Rectal smooth muscle tissue (tissue), 1 donor: ENCODE measurements around the gene TMOD1.
"Not testable (repeated sequence)": the region's sequence is repeated elsewhere in the genome, so short reads cannot be mapped to it uniquely, and the experiment has no call there.

Source experiments
- H3K27ac ChIP-seq: one replicate; pipeline ENCODE4 v1.7.0; 2013; ENCODE audit warnings: low read depth, low read length, inconsistent platforms
- H3K27me3 ChIP-seq: one replicate; pipeline ENCODE4 v1.7.0; 2013; ENCODE audit warnings: low read length; ENCODE audit not compliant: control insufficient read depth, insufficient read depth
- H3K36me3 ChIP-seq: one replicate; pipeline ENCODE4 v1.7.0; 2013; ENCODE audit warnings: low read length; ENCODE audit not compliant: control insufficient read depth, insufficient read depth
- H3K4me1 ChIP-seq: one replicate; pipeline ENCODE4 v1.7.0; 2013; ENCODE audit warnings: low read length; ENCODE audit not compliant: control insufficient read depth, insufficient read depth
- H3K4me3 ChIP-seq: one replicate; pipeline ENCODE4 v1.7.0; 2013; ENCODE audit warnings: low read length
- H3K9ac ChIP-seq: one replicate; pipeline ENCODE4 v1.7.0; 2013; ENCODE audit warnings: low read length

The TMOD1 gene

DNA sequence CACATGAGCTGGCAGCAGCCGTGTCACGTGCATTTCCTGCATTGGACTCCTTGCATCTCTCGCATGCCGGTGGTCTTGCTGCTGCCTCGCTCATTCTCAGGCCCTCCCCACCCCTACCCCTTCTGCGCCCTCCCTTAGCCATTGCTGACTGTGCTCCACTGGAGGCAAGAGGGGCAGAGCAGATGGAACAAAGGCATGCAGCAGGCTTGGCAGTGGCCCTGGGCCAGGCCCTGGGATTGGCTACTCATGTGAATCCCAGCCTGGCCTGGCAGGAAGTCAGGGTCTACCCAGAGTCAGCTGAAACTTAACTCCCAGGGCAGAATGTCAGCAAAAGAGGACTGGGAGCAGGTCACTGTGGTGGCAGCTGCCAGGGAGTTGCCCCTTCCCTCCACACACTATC is 69.4 kb downstream of the TMOD1 start:
- Histone ChIP-seq H3K9ac (no peak overlapping the region), H3K27me3 (no peaks in the 10 kb centered on the region), H3K27ac (no peak overlapping the region), H3K36me3 (no peaks in the 10 kb centered on the region), H3K4me3 (no peak overlapping the region), H3K4me1 (peaks cover 20% of the 10 kb centered on the region)

DNA sequence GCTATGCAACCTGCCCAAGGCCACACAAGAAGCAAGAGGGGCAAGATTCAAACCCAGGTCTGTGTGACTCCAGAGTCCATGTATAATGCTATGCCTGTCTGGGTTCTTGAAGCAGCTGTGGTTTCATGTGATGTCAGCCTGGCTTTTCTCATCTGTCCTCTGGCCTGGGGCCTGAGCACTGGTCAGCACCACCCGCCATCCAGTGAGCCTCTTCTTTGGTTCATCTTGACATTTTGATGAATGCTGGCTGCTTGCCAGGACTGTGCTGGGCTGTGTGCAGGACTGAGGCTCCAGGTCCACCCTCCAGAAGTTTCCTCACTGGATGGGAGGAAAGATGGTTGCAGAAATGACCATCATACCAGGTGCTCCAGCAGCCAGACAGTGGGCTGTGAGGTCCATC is 70.2 kb downstream of the TMOD1 start:
- Histone ChIP-seq H3K27ac (no peak overlapping the region), H3K27me3 (no peaks in the 10 kb centered on the region), H3K4me3 (no peak overlapping the region), H3K9ac (no peak overlapping the region), H3K36me3 (no peaks in the 10 kb centered on the region), H3K4me1 (peaks cover 20% of the 10 kb centered on the region)

DNA sequence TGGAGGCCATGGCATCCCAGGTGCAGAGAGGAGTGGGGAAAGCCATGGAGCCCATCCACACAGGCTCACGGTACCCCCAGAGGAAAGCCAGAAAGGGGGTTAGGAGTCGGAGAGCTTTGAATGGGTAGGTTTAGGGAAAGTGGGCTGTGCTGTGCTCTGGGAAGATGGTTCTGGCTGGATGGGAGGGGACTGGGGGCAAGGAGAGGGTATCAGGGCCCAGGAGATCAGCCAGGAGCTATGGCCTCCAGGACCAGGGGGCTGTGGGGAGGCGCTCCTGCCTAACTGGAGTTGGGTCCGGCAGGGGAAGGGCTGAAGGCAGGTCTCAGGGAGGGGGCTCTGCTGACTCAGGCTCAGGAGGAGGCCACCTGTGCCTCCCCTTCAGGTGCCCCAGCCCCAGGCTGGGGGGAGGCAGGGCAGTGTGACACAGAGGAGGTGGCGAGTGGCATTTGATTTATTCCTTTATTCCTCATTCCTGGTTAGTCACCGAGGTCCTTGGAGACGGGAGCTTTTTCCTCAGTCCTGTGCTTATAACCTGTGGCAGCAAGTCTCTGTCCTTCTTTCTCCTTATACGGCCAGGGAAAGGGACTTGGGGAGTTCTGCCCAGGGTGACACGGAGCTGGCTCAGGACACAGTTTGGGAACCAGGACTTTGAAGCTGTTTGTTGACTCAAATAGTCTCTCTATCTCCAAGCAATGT is 70.9 kb downstream of the TMOD1 start:
- Histone ChIP-seq H3K9ac (no peak overlapping the region), H3K36me3 (no peaks in the 10 kb centered on the region), H3K27ac (no peak overlapping the region)

DNA sequence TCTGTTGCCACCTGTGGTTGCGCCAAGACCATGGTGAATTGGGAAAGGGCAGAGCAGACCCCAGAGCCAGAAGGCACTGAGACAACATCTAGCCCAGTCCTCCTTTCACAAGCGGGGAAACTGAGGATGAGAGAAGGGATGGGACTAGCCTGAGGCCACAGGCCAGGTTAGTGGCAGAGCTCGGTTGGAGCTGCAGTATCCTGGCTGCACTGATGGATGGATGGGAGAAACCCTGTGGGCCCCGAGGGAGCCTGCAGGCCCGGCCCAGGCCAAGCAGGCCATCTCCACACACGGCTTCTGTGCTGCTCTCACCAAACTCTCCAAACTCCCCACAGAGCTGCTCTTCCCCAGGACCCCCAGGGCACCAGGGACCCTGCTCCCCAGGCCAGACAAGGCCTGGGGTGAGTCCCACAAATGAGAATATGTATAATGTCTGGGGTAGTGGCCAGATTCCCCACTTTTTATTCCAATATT is 71.5 kb downstream of the TMOD1 start:
- no peak overlapping the region for H3K4me3 ChIP-seq
- no peaks in the 10 kb centered on the region for H3K27me3 ChIP-seq
- no peak overlapping the region for H3K27ac ChIP-seq
- H3K9ac ChIP-seq = no peak overlapping the region
- H3K36me3 ChIP-seq = no peaks in the 10 kb centered on the region
- peaks cover 20% of the 10 kb centered on the region for H3K4me1 ChIP-seq

More for the DNA sequence above, 70.9 kb downstream of the TMOD1 start:
- Histone ChIP-seq H3K27me3 (no peaks in the 10 kb centered on the region), H3K4me3 (no peak overlapping the region), H3K4me1 (peaks cover 20% of the 10 kb centered on the region)

DNA sequence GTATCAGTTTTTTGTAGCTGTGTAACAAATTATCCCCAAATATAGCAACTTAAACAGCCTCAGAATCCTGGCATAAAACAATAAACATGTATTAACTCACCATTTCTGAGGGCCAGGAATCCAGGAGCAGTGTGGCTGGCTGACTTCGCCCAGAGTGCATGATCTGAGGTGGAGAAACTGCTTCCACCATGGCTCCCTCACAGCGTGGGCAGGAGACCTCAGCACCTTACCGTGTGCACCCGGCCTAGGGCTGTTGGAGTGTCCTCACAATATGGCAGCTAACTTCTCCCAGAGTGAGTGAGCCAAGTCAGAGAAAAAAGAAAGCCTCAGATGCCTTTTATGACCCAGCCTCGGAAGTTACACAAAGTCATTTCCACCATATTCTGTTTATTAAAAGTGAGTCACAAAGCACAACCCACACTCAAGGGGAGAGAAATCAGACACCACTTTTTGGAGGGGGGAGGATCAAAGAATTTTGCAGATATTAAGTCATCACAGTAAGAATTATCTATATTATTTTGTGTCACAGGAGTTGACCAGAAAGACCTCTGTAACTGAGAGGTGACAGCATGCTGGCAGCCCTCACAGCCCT is 72.1 kb downstream of the TMOD1 start:
- Histone ChIP-seq H3K27me3 (no peaks in the 10 kb centered on the region), H3K4me3 (no peak overlapping the region), H3K9ac (no peak overlapping the region), H3K4me1 (peaks cover 20% of the 10 kb centered on the region), H3K36me3 (no peaks in the 10 kb centered on the region), H3K27ac (no peak overlapping the region)

DNA sequence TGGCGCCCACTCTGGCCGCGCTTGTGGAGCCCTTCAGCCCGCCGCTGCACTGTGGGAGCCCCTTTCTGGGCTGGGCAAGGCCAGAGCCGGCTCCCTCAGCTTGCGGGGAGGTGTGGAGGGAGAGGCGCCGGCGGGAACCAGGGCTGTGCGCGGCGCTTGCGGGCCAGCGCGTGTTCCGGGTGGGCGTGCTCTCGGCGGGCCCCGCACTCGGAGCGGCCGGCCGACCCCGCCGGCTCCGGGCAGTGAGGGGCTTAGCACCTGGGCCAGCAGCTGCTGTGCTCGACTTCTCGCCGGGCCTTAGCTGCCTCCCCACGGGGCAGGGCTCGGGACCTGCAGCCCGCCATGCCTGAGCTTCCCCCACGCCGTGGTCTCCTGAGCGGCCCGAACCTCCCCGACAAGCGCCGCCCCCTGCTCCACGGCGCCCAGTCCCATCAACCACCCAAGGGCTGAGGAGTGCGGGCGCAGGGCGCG is 72.7 kb downstream of the TMOD1 start:
- H3K9ac ChIP-seq, H3K27me3 ChIP-seq, H3K36me3 ChIP-seq, H3K4me3 ChIP-seq, H3K27ac ChIP-seq: not testable (repeated sequence)
- H3K4me1 ChIP-seq = peaks cover 20% of the 10 kb centered on the region

DNA sequence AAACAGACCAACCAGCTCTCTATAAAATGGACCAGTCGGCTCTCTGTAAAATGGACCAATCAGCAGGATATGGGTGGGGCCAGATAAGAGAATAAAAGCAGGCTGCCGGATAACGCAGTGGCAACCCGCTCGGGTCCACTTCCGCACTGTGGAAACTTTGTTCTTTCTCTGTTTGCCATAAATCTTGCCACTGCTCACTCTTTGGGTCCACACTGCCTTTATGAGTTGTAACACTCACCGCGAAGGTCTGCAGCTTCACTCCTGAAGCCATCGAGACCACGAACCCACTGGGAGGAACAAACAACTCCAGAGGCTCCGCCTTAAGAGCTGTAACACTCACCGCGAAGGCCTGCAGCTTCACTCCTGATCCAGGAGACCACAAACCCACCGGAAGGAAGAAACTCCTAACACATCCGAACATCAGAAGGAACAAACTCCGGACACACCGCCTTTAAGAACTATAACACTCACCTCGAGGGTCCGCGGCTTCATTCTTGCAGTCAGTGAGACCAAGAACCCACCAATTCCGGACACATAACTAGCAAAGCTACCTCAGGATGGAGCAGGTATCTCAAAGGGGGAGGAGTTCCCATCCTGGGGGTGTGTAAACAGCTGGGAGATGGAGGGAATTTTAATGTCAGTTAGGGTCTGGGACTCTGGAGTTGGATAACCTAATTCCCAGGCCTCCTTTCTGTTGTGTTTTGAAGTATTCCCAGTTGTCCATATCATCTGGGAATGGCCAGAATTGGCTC is 73.6 kb downstream of the TMOD1 start:
- not testable (repeated sequence) for H3K36me3 ChIP-seq, H3K9ac ChIP-seq, H3K27ac ChIP-seq, H3K27me3 ChIP-seq, H3K4me3 ChIP-seq
- H3K4me1 ChIP-seq = peaks cover 20% of the 10 kb centered on the region

DNA sequence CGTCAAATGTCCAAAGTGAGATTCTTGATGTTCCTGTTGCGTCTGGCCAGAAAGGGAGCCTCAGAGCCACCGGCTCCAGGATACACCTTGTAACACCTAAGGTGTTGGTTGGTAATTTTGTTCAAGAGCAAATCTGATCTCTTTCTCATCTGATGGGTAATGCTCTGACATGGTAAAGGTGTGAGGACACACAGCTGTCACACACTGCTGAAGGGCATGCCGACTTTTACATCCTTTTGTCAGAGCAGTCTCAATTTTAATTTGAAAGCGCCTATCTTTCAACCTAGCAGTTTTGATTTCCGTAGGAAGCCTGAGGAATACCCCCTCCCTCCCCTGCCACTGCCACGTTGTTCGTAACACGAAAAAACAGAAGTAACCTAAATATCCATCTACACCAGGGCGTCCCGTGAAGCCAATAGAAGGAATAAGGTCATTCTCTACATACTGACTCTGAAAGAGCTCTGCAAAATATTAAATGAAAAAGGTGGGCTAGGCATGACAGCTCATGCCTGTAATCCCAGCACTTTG is 74.3 kb downstream of the TMOD1 start:
- H3K27ac ChIP-seq = no peak overlapping the region
- H3K4me3 ChIP-seq = no peak overlapping the region
- peaks cover 15% of the 10 kb centered on the region for H3K4me1 ChIP-seq
- no peaks in the 10 kb centered on the region for H3K36me3 ChIP-seq
- no peak overlapping the region for H3K9ac ChIP-seq
- no peaks in the 10 kb centered on the region for H3K27me3 ChIP-seq

DNA sequence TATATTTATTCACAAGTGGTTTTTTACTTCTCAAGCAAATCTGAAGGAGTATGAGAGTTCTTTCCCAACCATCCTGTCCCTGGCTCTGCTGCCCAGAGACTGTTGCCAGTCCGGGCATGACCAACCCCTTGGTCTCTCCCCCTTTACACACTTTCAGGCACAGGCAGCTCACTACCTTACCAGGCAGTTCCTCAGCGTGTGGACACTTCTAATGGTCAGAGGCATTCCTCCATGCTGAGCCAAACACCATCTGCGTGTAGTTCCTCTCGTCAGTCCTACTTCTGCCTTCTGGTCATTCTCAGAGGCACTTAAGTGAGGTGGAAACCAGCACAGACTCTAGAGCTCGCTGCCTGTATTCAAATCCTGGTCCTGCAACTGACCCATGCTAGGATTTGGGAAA is 75.6 kb downstream of the TMOD1 start:
- H3K4me3 ChIP-seq = no peak overlapping the region
- no peak overlapping the region for H3K27ac ChIP-seq
- H3K4me1 ChIP-seq = peaks cover 2% of the 10 kb centered on the region
- no peaks in the 10 kb centered on the region for H3K27me3 ChIP-seq
- H3K9ac ChIP-seq = no peak overlapping the region
- no peaks in the 10 kb centered on the region for H3K36me3 ChIP-seq

DNA sequence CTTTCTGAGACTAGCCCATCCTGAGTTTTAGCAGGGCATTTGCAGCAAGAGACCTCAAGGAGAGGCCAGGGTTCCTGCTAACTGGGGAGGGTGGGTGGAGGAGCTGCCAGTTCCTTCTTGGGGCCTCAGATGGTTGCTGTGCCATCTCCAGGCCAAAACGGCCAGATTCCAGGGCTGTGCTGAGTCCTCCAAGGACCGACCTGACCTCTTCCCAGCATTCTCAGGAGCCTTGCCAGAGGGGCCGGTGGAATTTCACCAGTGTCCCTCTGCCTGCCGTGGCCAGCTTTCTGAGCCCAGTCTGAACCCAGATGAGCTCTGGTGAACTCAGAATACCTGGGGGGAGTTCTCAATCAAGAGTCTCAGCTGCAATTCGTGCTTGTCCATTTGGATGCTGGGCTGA is 77.4 kb downstream of the TMOD1 start:
- no peak overlapping the region for H3K4me3 ChIP-seq
- no peaks in the 10 kb centered on the region for H3K4me1 ChIP-seq
- no peaks in the 10 kb centered on the region for H3K27me3 ChIP-seq
- H3K9ac ChIP-seq = no peak overlapping the region
- H3K36me3 ChIP-seq = no peaks in the 10 kb centered on the region
- H3K27ac ChIP-seq = no peak overlapping the region

DNA sequence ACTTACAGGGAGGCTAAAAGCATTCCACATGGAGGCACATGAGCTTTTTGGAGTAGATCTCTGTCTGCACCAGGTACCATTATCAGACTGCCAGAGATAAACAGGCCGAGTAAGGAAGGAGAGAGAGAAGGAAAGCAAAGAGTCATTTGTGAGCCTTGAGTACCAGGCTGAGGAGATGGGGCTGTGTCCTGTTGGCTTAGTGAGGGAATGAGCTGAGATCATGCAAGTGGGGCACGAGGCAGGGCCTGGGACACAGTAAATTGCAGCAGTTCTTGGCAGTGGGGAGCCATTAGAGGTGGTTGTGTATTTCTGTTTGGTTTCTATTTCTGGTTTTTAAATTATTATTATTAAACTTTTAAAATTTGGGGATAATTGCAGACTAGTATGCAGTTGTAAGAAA is 78.4 kb downstream of the TMOD1 start:
- Histone ChIP-seq H3K27ac (no peak overlapping the region), H3K36me3 (no peaks in the 10 kb centered on the region), H3K4me3 (no peak overlapping the region), H3K27me3 (no peaks in the 10 kb centered on the region), H3K9ac (no peak overlapping the region), H3K4me1 (no peaks in the 10 kb centered on the region)

DNA sequence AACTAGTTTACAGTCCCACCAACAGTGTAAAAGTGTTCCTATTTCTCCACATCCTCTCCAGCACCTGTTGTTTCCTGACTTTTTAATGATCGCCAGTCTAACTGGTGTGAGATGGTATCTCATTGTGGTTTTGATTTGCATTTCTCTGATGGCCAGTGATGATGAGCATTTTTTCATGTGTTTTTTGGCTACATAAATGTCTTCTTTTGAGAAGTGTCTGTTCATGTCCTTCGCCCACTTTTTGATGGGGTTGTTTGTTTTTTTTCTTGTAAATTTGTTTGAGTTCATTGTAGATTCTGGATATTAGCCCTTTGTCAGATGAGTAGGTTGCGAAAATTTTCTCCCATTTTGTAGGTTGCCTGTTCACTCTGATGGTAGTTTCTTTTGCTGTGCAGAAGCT is 80.1 kb downstream of the TMOD1 start:
- not testable (repeated sequence) for H3K9ac ChIP-seq, H3K4me1 ChIP-seq, H3K27ac ChIP-seq, H3K36me3 ChIP-seq, H3K4me3 ChIP-seq, H3K27me3 ChIP-seq
